WI38 (cell line): ENCODE data around the gene PTPRC.

Experiments used
- H3K4me3 ChIP-seq: 2 replicates; pipeline ENCODE4 v1.5.1; 2011; ENCODE audit warnings: low read depth, mild to moderate bottlenecking, control low read depth, low read length
- CTCF ChIP-seq: IDR thresholded peaks from 2 replicates; pipeline ENCODE4 v1.5.1; 2012; ENCODE audit warnings: low read depth, mild to moderate bottlenecking, control low read depth, low read length

Gene PTPRC

GRCh38 chr1:198681252-198681651, 42.4 kb downstream of the PTPRC start:
- no peak for TF ChIP-seq CTCF
- H3K4me3 ChIP-seq, result no peak overlapping the region

- peak overlapping the region; percentile 24 for H3K4me3 ChIP-seq
- no peak for TF ChIP-seq CTCF
These were observed 43.3 kb downstream of the PTPRC start for GRCh38 chr1:198681831-198682759.

- H3K4me3 ChIP-seq, result no peak overlapping the region
- TF ChIP-seq CTCF, result no peak
These were observed 44.0 kb downstream of the PTPRC start for GRCh38 chr1:198682850-198683249.

GRCh38 chr1:198683449-198683848, 44.6 kb downstream of the PTPRC start:
- H3K4me3 ChIP-seq, result no peak overlapping the region
- TF ChIP-seq CTCF, result no peak

GRCh38 chr1:198686069-198686728, 47.4 kb downstream of the PTPRC start:
- TF ChIP-seq CTCF, result no peak

GRCh38 chr1:198687429-198687828, 48.6 kb downstream of the PTPRC start:
- TF ChIP-seq CTCF, result no peak
- no peak overlapping the region for H3K4me3 ChIP-seq

More at GRCh38 chr1:198686069-198686728, 47.4 kb downstream of the PTPRC start:
- H3K4me3 ChIP-seq, result no peak overlapping the region

GRCh38 chr1:198691063-198691462, 52.2 kb downstream of the PTPRC start:
- H3K4me3 ChIP-seq, result no peak overlapping the region
- no peak for TF ChIP-seq CTCF
